ENCODE data around the gene NRGN.
A peak's percentile ranks its signal among the peaks of the same experiment; 100 is the strongest.

NRGN gene

DNA sequence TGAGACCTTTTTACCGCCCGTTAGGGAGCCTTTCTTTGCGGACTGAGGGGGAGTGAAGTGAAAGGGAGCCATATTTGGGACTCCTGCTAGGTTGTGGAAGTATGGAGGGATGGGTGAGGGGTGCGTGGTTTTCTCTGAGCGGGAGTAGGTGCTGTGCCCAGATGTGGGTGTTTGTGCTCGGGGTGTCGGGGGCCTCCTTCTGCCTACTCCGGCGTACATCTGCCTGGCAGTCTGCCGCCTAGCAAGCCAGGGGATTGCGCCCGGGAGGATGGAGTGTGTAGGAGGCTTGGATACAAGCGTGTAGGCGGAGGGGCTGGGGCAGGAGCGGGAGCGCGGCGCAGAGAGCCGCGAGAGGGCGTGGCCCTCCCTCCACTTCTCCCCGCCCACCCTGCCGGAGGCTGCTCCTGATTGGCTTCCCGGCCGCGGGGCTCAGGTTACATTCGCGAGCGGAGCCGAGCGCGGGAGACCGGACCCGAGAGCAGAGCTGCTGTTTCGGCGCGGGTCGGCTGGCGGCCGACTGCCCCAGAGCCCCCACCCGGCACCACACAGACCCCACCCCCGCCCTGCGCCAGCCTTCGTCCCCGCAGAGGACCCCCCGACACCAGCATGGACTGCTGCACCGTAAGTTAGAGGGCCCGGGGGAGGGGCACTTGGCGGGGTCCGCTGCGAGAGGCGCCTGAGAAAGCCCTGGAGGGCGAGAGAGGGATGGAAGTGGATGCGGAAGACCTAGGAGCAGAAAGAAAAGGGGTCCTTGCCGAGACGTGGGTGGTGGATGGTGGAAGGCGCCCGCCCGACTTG, at the start of gene NRGN:
NRGN (plus strand) TSS at position 464 of the 798 bp plus-strand sequence; CDS start at position 607, 143 bp downstream.
- no peaks in the 10 kb centered on the region for H3K36me3 ChIP-seq
- H3K4me1 ChIP-seq (ENCODE audit: control insufficient read depth in 1 of 2, insufficient read depth in 1 of 2, low read depth in 1 of 2, low read length in 1 of 2): peaks cover 19 to 24% of the 10 kb centered on the region in 2 experiments
- TF ChIP-seq, protein P1, sequence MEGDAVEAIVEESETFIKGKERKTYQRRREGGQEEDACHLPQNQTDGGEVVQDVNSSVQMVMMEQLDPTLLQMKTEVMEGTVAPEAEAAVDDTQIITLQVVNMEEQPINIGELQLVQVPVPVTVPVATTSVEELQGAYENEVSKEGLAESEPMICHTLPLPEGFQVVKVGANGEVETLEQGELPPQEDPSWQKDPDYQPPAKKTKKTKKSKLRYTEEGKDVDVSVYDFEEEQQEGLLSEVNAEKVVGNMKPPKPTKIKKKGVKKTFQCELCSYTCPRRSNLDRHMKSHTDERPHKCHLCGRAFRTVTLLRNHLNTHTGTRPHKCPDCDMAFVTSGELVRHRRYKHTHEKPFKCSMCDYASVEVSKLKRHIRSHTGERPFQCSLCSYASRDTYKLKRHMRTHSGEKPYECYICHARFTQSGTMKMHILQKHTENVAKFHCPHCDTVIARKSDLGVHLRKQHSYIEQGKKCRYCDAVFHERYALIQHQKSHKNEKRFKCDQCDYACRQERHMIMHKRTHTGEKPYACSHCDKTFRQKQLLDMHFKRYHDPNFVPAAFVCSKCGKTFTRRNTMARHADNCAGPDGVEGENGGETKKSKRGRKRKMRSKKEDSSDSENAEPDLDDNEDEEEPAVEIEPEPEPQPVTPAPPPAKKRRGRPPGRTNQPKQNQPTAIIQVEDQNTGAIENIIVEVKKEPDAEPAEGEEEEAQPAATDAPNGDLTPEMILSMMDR (IDR thresholded peaks at IDR 0.05): no peak
- no peaks in the 10 kb centered on the region for H3K9me3 ChIP-seq
- peak within 1 kb of the TSS; percentile 49 for H3K27ac ChIP-seq
- H3K4me3 ChIP-seq (ENCODE audit: low read depth in 1 of 2, low read length in 1 of 2): peak within 1 kb of the TSS; percentile 56 to 77
- peaks cover 64% of the 10 kb centered on the region for H3K27me3 ChIP-seq

DNA sequence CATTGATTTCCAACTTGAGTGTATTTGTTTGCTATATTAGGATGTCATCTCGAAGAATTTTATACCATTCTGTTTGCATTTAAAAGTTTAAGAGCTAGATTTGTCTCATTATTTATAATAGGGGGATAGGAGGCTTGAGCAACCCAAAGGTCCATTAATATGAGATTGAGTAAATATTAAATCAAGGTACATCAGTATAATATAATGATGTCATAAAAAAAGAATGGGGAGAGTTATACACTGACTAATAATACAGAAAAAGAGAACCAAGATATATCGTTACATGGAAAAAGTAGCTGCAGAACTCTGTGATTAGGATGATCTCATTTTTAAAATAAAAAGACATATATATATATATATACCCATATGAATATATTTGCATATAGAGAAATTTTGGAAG, 46.6 kb upstream of the NRGN start:
- H3K36me3 ChIP-seq: no peaks in the 10 kb centered on the region
- TF ChIP-seq, protein P1 (IDR thresholded peaks at IDR 0.05): no peak
- no peaks in the 10 kb centered on the region for H3K27me3 ChIP-seq
- no peaks in the 10 kb centered on the region for H3K4me1 ChIP-seq (ENCODE audit: control insufficient read depth in 1 of 2, insufficient read depth in 1 of 2, low read depth in 1 of 2, low read length in 1 of 2)
- no peaks in the 10 kb centered on the region for H3K9me3 ChIP-seq
- H3K27ac ChIP-seq: no peak overlapping the region
- no peak overlapping the region for H3K4me3 ChIP-seq (ENCODE audit: low read depth in 1 of 2, low read length in 1 of 2)

DNA sequence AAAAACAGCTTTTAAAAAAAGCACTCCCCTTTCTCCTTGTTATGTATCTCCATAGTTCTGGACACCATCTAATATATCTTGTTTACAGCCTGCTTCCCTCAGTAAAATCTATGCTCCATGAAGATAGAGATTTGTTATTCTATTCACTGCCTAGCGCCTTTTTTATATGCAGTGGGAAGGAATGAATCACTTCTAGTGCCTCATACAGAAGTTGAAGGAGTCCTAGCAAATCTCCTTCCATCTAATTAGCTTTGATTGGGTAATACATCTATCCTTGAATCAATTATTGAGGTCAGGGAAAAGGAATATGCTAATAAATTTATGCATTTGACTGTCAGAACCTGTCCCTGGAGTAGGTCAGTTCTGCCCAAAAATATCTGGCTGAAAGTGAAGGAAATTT, 40.2 kb upstream of the NRGN start:
- Histone ChIP-seq H3K27me3 (no peaks in the 10 kb centered on the region), H3K9me3 (no peaks in the 10 kb centered on the region), H3K4me1 (ENCODE audit: control insufficient read depth in 1 of 2, insufficient read depth in 1 of 2, low read depth in 1 of 2, low read length in 1 of 2) (no peaks in the 10 kb centered on the region), H3K36me3 (no peaks in the 10 kb centered on the region), H3K27ac (no peak overlapping the region), H3K4me3 (ENCODE audit: low read depth in 1 of 2, low read length in 1 of 2) (no peak overlapping the region)
- TF ChIP-seq, protein P1 (IDR thresholded peaks at IDR 0.05): no peak

DNA sequence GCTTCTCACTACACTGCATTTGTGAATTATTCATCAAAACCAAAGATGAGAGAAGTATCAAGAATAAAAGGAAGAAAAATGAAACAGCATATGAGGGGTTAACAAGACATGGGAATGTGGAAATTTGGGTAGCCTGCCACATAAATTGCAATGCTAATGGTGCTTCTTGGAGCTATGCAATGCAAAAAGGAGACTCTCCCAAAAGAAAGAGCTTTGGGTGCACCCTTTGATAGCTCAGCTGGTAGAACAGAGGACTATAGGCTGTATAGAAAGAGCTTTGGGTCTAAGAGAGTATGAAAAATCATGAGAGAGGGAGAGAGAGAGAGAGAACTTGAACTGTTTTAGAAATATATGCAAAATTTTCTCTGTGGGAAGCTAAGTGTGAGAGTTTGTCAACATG, 39.7 kb upstream of the NRGN start:
- H3K9me3 ChIP-seq: no peaks in the 10 kb centered on the region
- no peaks in the 10 kb centered on the region for H3K4me1 ChIP-seq (ENCODE audit: control insufficient read depth in 1 of 2, insufficient read depth in 1 of 2, low read depth in 1 of 2, low read length in 1 of 2)
- no peaks in the 10 kb centered on the region for H3K27me3 ChIP-seq
- no peak overlapping the region for H3K4me3 ChIP-seq (ENCODE audit: low read depth in 1 of 2, low read length in 1 of 2)
- H3K27ac ChIP-seq: no peak overlapping the region
- no peaks in the 10 kb centered on the region for H3K36me3 ChIP-seq
- TF ChIP-seq, protein P1 (IDR thresholded peaks at IDR 0.05): no peak

DNA sequence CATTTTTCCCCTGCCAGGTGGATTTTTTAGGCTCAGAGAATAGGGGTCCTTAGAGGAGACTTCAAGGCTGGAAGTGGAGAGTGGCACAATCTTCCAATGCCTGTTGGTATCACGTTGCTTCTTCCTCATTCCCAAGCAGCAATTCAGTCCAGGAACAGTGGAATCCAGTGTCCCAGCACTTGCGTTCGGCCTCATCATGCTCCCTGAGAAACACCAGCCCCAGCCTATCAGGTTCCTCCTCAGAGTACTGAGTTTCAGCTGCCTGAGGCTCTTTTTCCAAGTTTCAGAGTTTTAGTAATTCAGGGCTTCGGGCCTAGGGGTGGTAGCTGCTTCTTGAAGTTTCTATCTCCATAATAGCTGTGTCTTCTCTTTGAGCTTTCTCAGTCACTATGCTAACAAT, 31.9 kb upstream of the NRGN start:
- Histone ChIP-seq H3K4me3 (ENCODE audit: low read depth in 1 of 2, low read length in 1 of 2) (no peak overlapping the region), H3K27ac (no peak overlapping the region), H3K27me3 (no peaks in the 10 kb centered on the region), H3K36me3 (no peaks in the 10 kb centered on the region), H3K4me1 (ENCODE audit: control insufficient read depth in 1 of 2, insufficient read depth in 1 of 2, low read depth in 1 of 2, low read length in 1 of 2) (no peaks in the 10 kb centered on the region), H3K9me3 (no peaks in the 10 kb centered on the region)
- TF ChIP-seq, protein P1 (IDR thresholded peaks at IDR 0.05): no peak

Measured in neutrophil (primary cell).